Epidermal melanocyte (primary cell): ENCODE measurements around the gene SYNDIG1L.
"Not testable (repeated sequence)": the region's sequence is repeated elsewhere in the genome, so short reads cannot be mapped to it uniquely, and the experiment has no call there.

Source experiments
- DNase-seq: peaks from one replicate; pipeline ENCODE4 v3.0.0; 2011; ENCODE audit warnings: low spot score; ENCODE audit not compliant: insufficient read length

SYNDIG1L gene

GRCh38 chr14:74403619-74404417 lies 22.2 kb downstream of the SYNDIG1L start:
- DNase-seq: no peak

DNA sequence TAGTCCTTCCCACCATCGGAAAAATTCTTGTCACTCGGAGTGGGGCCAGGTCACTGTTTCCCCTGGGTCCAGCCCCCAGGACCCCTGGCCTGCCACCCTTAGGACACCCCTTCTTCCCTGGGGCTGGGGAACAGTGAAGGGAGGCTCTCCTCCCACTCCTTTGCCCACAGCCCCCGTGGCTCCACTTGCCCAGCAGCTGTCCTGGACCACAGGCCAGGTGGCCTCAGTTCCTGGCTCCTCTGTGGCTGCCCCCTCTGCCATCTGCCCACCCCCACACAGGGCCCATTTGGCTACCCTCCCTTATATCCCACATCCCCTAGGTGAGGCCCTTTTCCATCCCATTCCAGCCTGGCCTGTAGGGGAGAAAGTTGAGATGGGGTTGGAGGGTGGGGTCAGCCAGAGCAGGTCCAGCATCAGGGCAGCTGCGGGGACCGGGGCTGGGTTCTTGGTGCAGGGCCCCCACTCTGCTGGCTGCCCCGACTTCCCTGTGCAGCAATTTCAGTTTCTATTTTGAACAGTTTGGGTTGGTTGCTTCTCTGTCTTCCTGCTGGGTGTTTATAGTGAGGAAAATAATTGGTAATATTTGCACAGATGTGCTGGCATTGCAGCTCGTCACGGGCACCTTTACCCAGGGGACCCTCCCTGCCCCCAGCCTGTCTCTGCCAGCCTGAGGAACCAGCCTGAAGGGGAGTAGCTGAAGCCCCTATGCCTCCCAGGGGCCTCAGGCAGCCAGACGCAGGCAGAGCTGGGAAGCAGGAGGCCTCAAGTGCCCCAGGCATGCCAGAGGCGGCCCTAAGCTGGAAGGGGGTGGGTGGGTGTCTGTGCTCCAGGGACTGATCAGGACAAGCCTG lies 23.4 kb downstream of the SYNDIG1L start:
- DNase-seq: no peak

DNA sequence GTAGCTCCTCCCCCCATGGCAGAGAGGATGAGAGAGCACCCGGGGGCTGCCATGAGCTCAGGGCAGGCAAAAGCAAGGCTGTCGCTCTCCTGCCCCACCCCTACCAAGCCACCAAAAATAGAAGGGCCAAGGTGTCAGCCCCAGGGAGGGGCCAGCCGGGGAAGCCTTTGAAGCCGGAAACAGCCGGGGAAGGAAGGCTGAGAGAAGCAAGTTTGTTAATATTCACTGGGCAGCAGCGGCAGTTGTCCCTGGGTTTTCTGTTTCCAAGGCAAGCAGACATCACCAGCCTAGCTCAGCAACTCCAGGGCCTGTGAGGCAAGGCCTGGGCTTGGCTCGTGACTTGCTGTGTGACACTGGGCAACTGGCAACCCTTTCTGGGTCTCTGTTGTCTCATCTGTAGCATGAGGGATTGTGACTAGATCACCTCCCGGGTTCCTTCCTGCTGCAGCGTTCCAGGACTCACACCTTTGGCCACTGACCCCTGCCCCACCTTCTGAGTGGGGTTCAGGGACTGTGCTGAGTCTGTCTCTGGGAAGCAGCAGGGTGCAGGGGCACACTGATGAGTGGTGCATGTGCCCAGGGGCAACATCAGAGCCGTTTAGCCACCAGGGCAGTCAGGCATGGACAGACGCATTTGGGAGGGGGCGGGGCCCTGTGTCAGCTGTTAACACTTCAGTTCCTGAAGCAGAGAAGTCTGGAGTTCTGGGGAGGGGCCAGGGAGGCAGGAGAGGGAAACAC lies 24.3 kb downstream of the SYNDIG1L start:
- no peak for DNase-seq

DNA sequence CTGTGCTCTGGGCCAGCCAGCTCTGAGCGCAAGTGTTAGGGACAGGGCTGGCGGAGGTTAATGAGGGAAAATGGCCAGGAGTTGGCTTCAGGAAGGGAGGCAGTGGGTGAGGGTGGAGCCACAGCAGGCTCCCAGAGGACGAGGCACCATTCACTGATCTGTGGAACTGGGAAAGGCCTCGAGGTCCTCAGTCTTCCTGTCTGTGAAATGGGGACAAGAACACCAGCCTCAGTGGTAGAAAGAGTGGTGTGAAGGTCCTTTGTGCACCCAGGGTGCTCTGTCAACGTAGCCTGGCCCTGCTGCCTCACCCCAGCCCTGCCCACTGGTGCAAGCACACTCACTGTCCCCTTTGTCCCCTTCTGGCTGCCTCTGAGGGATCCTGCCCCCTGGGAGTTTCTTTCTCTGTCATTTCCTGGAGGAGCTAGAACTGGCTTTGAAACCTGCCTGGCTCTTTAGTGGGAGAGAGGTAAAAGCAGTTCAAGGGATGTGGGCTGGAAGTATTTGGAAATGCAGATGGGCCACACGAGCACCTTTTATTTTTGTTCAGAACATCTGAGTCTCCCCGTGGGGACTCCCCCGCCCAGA lies 25.0 kb downstream of the SYNDIG1L start:
- no peak for DNase-seq

DNA sequence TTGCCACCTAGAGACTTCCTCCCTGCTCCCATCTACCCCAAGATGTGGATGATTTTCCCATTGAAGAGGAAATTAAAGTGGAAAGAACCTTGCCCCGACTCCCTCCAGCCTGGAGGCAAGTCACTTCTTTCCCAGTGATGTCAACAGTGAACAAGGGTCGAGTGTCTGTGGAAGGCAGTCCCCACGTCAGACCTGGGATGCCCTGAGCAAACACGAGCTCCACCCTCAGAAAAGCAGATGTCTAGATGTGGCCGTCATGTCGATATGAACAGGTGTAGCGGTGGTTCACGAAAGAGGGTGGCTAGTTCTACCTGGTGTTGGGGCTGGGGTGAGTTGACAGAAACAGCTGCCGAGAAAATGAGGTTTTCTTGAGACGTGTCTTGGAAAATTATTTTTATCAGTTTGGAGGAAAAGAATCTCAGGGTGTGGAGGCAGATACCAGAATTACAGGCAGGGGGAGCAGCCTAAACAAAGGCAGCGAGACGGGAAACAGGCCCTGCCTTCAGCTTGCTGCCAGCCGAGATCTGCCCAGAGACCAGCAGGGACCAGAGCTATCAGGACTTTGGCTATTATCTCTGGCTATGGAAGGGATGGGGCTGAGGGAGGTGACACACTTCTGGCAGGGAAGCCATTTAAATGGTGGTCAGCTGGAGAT lies 25.9 kb downstream of the SYNDIG1L start:
- no peak for DNase-seq

DNA sequence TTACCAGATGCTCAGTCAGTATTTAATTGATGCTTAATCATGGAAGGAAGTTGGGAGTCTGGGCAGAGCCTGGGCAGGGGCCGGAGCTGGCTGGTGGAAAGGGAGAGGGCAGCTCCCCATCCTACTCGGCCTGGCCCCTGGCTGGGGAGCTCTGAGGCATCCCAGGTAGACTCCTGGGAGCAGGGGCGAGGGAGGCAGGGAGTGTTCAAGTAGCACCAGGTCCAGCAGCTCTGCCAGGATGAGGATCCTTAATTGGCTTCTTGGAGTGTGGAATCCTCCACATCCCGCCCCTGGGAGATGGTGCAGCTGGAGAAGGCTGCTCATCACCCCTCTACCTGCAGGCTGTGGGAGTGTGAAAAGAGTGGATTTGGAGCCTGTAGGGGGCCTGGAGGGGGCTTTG lies 30.9 kb downstream of the SYNDIG1L start:
- no peak for DNase-seq

DNA sequence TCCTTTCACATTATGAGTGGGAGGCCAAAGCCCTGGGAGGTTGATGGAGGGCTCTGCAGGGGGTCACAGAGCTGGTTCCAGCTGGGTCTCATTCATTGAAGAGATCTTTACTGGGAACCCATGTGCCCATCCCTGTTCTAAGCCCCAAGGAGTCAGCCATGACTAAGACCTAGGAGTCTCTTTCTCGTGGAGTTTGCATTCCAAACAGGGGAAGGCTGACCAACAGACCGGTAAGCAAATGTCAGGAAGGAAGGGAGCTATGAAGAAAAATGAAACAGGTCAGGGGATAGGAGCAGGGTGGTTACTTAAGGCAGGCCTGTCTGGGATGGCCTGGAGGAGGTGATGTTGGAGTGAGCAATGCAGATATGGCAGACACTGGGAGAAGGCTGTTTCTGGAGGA lies 31.5 kb downstream of the SYNDIG1L start:
- DNase-seq: no peak

DNA sequence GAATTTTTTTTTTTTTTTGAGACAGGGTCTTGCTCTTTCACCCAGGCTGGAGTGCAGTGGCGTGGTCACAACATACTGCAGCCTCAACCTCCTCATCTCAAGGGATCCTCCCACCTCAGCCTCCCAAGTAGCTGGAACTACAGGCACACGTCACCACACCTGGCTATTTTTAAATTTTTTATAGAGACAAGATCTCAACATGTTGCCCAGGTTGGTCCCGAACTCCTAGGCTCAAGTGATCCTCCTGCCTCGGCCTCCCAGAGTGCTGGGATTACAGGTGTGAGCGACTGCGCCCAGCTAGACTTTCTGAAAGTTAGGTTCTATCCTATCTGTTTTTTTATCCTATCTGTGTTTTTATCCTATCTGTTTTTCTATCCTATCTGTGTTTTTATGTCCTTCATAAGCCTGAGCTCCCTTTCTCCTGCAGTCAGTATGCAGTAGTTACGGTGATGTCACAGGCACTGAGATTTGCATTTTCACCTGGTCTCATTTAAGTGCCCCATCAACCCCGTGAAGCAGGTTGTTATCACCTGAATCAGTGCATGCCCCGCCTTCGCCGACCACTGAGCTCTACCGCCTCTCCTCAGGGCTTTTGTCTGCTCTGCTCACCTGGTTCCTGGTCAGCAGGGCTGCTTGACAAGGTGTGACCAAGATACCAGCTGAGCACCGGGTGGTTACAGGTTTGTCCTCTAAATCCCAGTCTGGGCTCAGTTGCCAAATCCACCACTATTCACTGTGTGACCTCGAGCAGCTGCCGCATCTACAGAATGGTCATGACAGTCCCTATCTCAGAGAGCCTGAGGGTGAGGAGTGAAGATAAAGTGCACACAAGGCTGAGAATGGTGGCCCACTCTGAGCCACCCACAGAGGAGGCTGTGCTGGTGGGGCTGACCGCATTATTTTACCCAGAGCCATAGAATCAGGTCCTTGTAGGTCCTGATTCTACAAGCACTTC lies 33.1 kb downstream of the SYNDIG1L start:
- DNase-seq: no peak

DNA sequence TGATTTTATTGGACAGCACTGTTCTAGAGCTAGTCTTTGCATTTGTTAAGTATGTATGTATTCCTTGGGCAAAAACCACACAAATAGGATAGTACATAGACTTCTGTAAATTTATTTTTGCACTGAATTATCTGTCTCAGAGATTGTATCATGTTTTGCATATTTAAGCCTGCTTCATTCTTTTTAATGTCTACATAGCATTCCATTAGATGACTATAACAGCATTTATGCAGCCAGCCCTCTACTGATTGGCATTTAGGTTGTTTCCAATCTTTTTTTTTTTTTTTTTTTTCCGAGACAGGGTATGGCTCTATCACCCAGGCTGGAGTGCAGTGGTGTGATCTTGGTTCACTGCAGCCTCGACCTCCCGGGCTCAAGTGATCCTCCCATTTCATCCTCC lies 34.5 kb downstream of the SYNDIG1L start:
- DNase-seq: no peak

GRCh38 chr14:74390505-74390904 lies 35.5 kb downstream of the SYNDIG1L start:
- DNase-seq: not testable (repeated sequence)

DNA sequence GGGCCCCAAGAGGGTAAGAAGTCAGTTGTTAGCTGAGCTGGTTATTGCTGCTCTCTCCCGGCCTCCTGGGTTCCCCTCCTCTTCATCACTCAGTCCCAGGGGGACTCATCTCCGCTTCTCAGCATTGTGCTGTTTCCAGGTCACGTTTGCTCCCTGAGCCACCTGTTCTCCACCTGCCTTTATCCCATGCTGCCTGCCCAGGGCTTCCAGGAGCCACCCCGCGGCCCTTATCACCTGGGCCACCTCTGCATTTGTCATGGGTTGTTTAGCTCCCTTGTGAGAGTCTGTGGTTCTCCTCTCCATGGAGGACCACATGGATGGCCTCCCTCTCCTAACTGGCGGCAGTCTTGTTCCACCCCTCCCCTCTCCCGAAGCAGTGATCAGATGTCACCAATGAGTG lies 36.0 kb downstream of the SYNDIG1L start:
- DNase-seq: no peak

GRCh38 chr14:74382231-74382630 lies 43.8 kb downstream of the SYNDIG1L start:
- DNase-seq: no peak

- DNase-seq: not testable (repeated sequence)
These were observed 44.4 kb downstream of the SYNDIG1L start for GRCh38 chr14:74381571-74381970.

- DNase-seq: no peak
These were observed 45.2 kb downstream of the SYNDIG1L start for GRCh38 chr14:74380845-74381244.

DNA sequence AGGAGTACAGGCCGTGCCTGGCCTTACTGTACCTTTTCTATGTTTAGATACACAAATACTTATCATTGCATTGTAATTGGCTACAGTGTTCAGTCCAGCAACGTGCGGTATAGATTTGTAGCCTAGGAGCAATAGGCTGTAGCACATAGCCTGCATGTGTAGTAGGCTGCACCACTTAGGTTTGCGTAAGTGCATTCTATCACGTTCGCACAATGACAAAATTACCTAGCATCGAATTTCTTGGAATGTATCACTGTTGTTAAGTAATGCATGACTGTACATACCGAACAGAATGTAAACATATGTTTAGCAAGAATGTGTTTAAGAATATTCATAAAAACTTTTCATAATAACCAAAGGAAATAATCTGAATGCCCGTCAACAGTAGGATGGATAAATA lies 45.8 kb downstream of the SYNDIG1L start:
- DNase-seq: no peak

- no peak for DNase-seq
These were observed 47.9 kb downstream of the SYNDIG1L start for GRCh38 chr14:74377976-74378690.

GRCh38 chr14:74368441-74368840 lies 57.6 kb downstream of the SYNDIG1L start:
- DNase-seq: no peak

- DNase-seq: no peak
These were observed 58.0 kb downstream of the SYNDIG1L start for GRCh38 chr14:74368026-74368425.

DNA sequence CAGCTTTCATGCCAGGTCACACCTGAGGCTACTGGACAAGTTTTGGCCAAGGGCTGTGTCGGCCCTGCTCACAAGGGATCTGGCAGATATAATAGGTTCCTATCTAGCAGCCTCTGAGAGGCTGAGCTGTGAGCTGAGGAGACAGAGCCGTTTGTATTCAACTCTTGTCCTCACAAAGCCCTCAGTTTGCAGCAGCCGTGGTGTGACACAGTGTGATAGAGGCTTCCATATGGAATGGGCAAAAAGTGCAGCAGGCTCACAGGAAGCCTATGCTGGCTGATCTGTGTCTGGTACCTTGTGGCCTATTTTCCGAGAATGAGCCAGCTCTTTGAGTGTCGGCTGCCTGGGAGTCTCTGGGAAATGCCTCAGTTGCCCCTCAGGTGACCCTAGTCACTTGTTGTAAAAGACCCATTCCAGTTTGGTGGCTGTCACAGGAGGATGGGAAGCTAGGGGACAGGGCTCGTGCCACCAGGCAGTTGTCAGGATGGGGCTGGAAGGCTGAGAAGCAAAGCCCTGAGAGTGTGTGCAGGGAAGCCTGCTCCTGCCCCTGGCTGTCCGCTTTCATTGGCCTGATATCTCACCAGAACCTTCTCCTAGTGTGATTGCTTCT lies 61.6 kb downstream of the SYNDIG1L start:
- DNase-seq: no peak
